CD14-positive monocyte (primary cell): ENCODE measurements around the gene PITPNC1. TPM values are rescaled to one million over a fixed set of nuclear protein-coding genes. Genes with fewer than 3 reads are reported as not detected.
A peak's percentile ranks its signal among the peaks of the same experiment; 100 is the strongest.

Experiments used
- DNase-seq, 3 donors: peaks; one replicate each; pipeline ENCODE4 v3.0.0-alpha.2; 2011 to 2022
- H2AFZ ChIP-seq: 2 replicates; pipeline ENCODE4 v1.6.0; 2012; ENCODE audit warnings: mild to moderate bottlenecking, low read depth, low read length, inconsistent platforms; ENCODE audit not compliant: insufficient read depth, poor library complexity, severe bottlenecking
- H3K27ac ChIP-seq, 2 donors: 1 replicate in 1 of 2; 2 replicates in 1 of 2; pipeline ENCODE4 v1.5.1; 2012 to 2013; ENCODE audit warnings: low read length in 2 of 2, control low read depth in 1 of 2, inconsistent platforms in 1 of 2, low read depth in 1 of 2, mild to moderate bottlenecking in 1 of 2
- H3K27me3 ChIP-seq, 2 donors: one replicate each; pipeline versions ENCODE4 v1.6.0 to v1.6.1; 2011 to 2013; ENCODE audit warnings: low read length in 2 of 2; ENCODE audit not compliant: control insufficient read depth in 2 of 2, insufficient read depth in 2 of 2
- H3K36me3 ChIP-seq, 2 donors: replicated peaks in 1 of 2; 1 replicate in 1 of 2; 2 replicates in 1 of 2; pipeline versions ENCODE4 v1.5.1 to v1.6.1; 2012 to 2013; ENCODE audit warnings: low read length in 2 of 2, control low read depth in 1 of 2, inconsistent platforms in 1 of 2, mild to moderate bottlenecking in 1 of 2; ENCODE audit not compliant: insufficient read depth in 2 of 2, control insufficient read depth in 1 of 2
- H3K4me1 ChIP-seq, 2 donors: 1 replicate in 1 of 2; 2 replicates in 1 of 2; pipeline versions ENCODE4 v1.5.1 to v1.6.1; 2012 to 2013; ENCODE audit warnings: low read length in 2 of 2, control low read depth in 1 of 2, inconsistent platforms in 1 of 2, mild to moderate bottlenecking in 1 of 2, moderate library complexity in 1 of 2; ENCODE audit not compliant: insufficient read depth in 2 of 2, control insufficient read depth in 1 of 2
- H3K4me2 ChIP-seq: replicated peaks from 2 replicates; pipeline ENCODE3; 2012; ENCODE audit warnings: low read length, moderate library complexity, mild to moderate bottlenecking; ENCODE audit not compliant: poor library complexity, severe bottlenecking; ENCODE audit errors: extremely low read depth
- H3K4me3 ChIP-seq, 3 experiments: fragments of 200-600 bp in 1 of 3; sonication (generic) in 1 of 3; replicated peaks in 1 of 3; 1 replicate in 2 of 3; 2 replicates in 1 of 3; pipeline ENCODE4 v1.5.1; 2011 to 2013; ENCODE audit warnings: low read length in 3 of 3, mild to moderate bottlenecking in 3 of 3, control low read depth in 2 of 3, low read depth in 2 of 3, inconsistent platforms in 1 of 3, moderate library complexity in 1 of 3
- H3K79me2 ChIP-seq: 2 replicates; pipeline ENCODE4 v1.6.0; 2012; ENCODE audit warnings: mild to moderate bottlenecking, control low read depth, inconsistent platforms, low read length, moderate library complexity; ENCODE audit not compliant: insufficient read depth
- H3K9ac ChIP-seq: 2 replicates; pipeline ENCODE4 v1.6.0; 2017; ENCODE audit warnings: low read length, mild to moderate bottlenecking; ENCODE audit not compliant: insufficient read depth, poor library complexity, severe bottlenecking
- H3K9me3 ChIP-seq, 2 donors: replicated peaks in 1 of 2; 1 replicate in 1 of 2; 2 replicates in 1 of 2; pipeline versions ENCODE4 v1.5.1 to v1.6.1; 2012 to 2013; ENCODE audit warnings: low read length in 2 of 2, control low read depth in 1 of 2; ENCODE audit not compliant: control insufficient read depth in 1 of 2, insufficient read depth in 1 of 2
- H4K20me1 ChIP-seq: 2 replicates; pipeline ENCODE4 v1.6.0; 2012; ENCODE audit warnings: mild to moderate bottlenecking, low read length, control low read depth, moderate library complexity; ENCODE audit not compliant: insufficient read depth
- H3K27ac Mint-ChIP-seq, 7 donors: one replicate each; pipeline ENCODE4 v1.8.0; 2020; ENCODE audit warnings: mild to moderate bottlenecking in 7 of 7, mixed read lengths in 7 of 7, moderate library complexity in 6 of 7, inconsistent platforms in 2 of 7
- H3K27me3 Mint-ChIP-seq, 3 donors: one replicate each; pipeline ENCODE4 v1.8.0; 2021 to 2022; ENCODE audit warnings: low read depth in 3 of 3, mild to moderate bottlenecking in 3 of 3, mixed read lengths in 3 of 3, moderate library complexity in 3 of 3, inconsistent platforms in 1 of 3
- H3K36me3 Mint-ChIP-seq, 2 donors: one replicate each; pipeline ENCODE4 v1.8.0; 2020; ENCODE audit warnings: mixed read lengths in 2 of 2, inconsistent platforms in 1 of 2, mild to moderate bottlenecking in 1 of 2
- H3K4me1 Mint-ChIP-seq: one replicate; pipeline ENCODE4 v1.8.0; 2020; ENCODE audit warnings: mild to moderate bottlenecking, mixed read lengths
- H3K4me3 Mint-ChIP-seq, 2 donors: one replicate each; pipeline ENCODE4 v1.8.0; 2020; ENCODE audit warnings: mild to moderate bottlenecking in 2 of 2, mixed read lengths in 2 of 2, moderate library complexity in 1 of 2
- H3K9me3 Mint-ChIP-seq, 7 donors: one replicate each; pipeline ENCODE4 v1.8.0; 2020 to 2022; ENCODE audit warnings: mixed read lengths in 7 of 7, mild to moderate bottlenecking in 6 of 7, moderate library complexity in 6 of 7, inconsistent platforms in 2 of 7
- CTCF ChIP-seq: fragments of 200-600 bp; IDR thresholded peaks from one replicate; pipeline ENCODE4 v1.8.0; 2022; ENCODE audit warnings: antibody characterized with exemption, mild to moderate bottlenecking
- WGBS: methylation state at CpG from one replicate; pipeline ENCODE4 v1.1.5; 2013; ENCODE audit warnings: missing lambda C conversion rate; ENCODE audit not compliant: insufficient coverage; 5-methylcytosine and 5-hydroxymethylcytosine counted together
- intact Hi-C, 2 donors: fragments of 100-400 bp; cut with micrococcal nuclease; formaldehyde crosslinking; loops; one replicate each; pipeline versions ENCODE4 v1.15.0 to v1.15.1; 2023
- polyA plus RNA-seq, 3 donors: library from polyadenylated mRNA; depleted of rRNA in 1 of 3; unstranded in 2 of 3; stranded (reverse) in 1 of 3; fragments of 300-500 nt in 2 of 3; fragments of >200 nt in 1 of 3; fragmentation: Illumina TruSeq in 2 of 3; gene quantifications; 1 replicate in 2 of 3; 2 replicates in 1 of 3; pipeline ENCODE4 v1.2.3, GENCODE V29; 2012 to 2021

PITPNC1 gene
- polyA plus RNA-seq, 3 donors: 18.5 to 31.0 (median 21.7) TPM

- H3K4me3 ChIP-seq: no peak overlapping the region
- no peak overlapping the region for H3K4me2 ChIP-seq
- Mint-ChIP-seq H3K4me3 (no peak overlapping the region), H3K27ac (peak overlapping the region in 3 of 7 donors; percentile 16 to 50 (median 48)), H3K4me1 (peaks cover 65% of the 10 kb centered on the region), H3K27me3 (peaks cover 0 to 1% (median 0%) of the 10 kb centered on the region in 3 donors), H3K9me3 (no peaks in the 10 kb centered on the region), H3K36me3 (peaks cover 34 to 56% of the 10 kb centered on the region in 2 donors)
- intact Hi-C loops: loop anchor here in 1 of 2 donors (10.0 kb wide), 1 partner anchor 117 kb away; the partner anchor contains the start of gene HELZ
- peaks cover 49 to 51% of the 10 kb centered on the region in 2 donors for H3K4me1 ChIP-seq
- H3K27ac ChIP-seq: peak overlapping the region; percentile 3 to 29
- H4K20me1 ChIP-seq: peaks cover 84% of the 10 kb centered on the region
- no peak overlapping the region for H3K9ac ChIP-seq
- H3K79me2 ChIP-seq: peaks cover 96% of the 10 kb centered on the region
- H3K27me3 ChIP-seq: no peaks in the 10 kb centered on the region
- H3K9me3 ChIP-seq: no peaks in the 10 kb centered on the region
- H2AFZ ChIP-seq: no peak overlapping the region
- WGBS: 100% methylated on average over 2 of the region's 9 CpGs
- DNase-seq: no peak
- TF ChIP-seq CTCF: no peak
- H3K36me3 ChIP-seq: peaks cover 16 to 42% of the 10 kb centered on the region in 2 donors
Observed at GRCh38 chr17:67362173-67362572, 14.9 kb upstream of the PITPNC1 start.

GRCh38 chr17:67364847-67365737, 12.0 kb upstream of the PITPNC1 start:
- DNase-seq: no peak
- WGBS: 58% methylated on average over 15 of the region's 26 CpGs

More at GRCh38 chr17:67364847-67365737, 12.0 kb upstream of the PITPNC1 start:
- intact Hi-C loops: loop anchor here in 1 of 2 donors (10.0 kb wide), 1 partner anchor 120 kb away; the partner anchor contains the start of gene HELZ
- H3K27me3 Mint-ChIP-seq: peaks cover 0 to 3% (median 0%) of the 10 kb centered on the region in 3 donors
- no peak for TF ChIP-seq CTCF
- no peaks in the 10 kb centered on the region for H3K9me3 Mint-ChIP-seq
- peaks cover 27 to 39% of the 10 kb centered on the region in 2 donors for H3K36me3 Mint-ChIP-seq
- H3K4me2 ChIP-seq: peak overlapping the region; percentile 82
- H3K9ac ChIP-seq: peak overlapping the region; percentile 97
- H4K20me1 ChIP-seq: peaks cover 55% of the 10 kb centered on the region
- H3K27ac Mint-ChIP-seq: peak overlapping the region; percentile 95 to 99 (median 96)
- H3K4me1 Mint-ChIP-seq: peaks cover 61% of the 10 kb centered on the region
- peak overlapping the region; percentile 86 for H2AFZ ChIP-seq
- H3K9me3 ChIP-seq: no peaks in the 10 kb centered on the region
- H3K4me1 ChIP-seq: peaks cover 45 to 46% of the 10 kb centered on the region in 2 donors
- peak overlapping the region; percentile 84 to 100 for H3K4me3 Mint-ChIP-seq
- peaks cover 66% of the 10 kb centered on the region for H3K79me2 ChIP-seq
- peaks cover 4 to 27% of the 10 kb centered on the region in 2 donors for H3K36me3 ChIP-seq
- peak overlapping the region; percentile 80 to 96 for H3K27ac ChIP-seq
- no peaks in the 10 kb centered on the region for H3K27me3 ChIP-seq
- H3K4me3 ChIP-seq: peak overlapping the region; percentile 81 to 96 (median 90)
